Measurements from ENCODE around the gene MIEN1. TPM values are rescaled to one million over a fixed set of nuclear protein-coding genes. Genes with fewer than 3 reads are reported as not detected.

The MIEN1 gene
- total RNA-seq, 1 experiment from 2014 or later: 40.6 TPM

DNA sequence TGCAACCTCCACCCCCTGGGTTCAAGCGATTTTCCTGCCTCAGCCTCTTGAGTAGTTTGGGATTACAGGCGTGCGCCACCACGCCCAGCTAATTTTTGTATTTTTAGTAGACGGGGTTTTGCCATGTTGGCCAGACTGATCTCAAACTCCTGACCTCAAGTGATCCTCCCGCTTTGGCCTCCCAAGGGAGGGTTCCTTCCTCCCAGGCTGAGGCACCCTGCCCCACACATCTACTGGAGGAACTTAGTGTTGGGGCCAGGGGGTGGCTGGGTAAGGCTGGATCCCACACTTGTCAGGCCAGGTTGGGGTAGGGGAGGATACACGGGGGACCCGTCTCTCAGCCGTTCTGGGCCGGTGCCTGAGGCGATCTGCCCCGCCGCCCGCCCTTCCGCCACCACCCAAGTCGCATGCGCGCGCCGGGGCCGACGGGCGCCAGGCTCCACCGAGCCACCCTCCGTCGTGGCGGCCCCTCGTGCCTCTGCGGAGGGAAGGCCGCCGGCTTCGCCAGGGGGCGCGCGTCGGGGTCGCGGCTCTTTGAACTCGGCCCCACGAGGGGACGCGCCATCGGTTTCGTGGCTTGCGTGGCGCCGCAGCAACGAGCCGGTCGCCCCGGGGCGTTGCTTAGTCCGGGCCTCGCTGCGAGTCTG is 23.3 kb upstream of the MIEN1 start:
- peaks cover 62% of the 10 kb centered on the region for H3K4me1 Mint-ChIP-seq
- TF ChIP-seq ESRRA (CRISPR knock-in tag; IDR thresholded peaks at IDR 0.05; ENCODE audit: borderline replicate concordance) (no peak; the same call in 1 of the 2 replicates), SMAD3 (CRISPR knock-in tag; IDR thresholded peaks at IDR 0.05; ENCODE audit: borderline replicate concordance) (no peak), HMGA2 (CRISPR knock-in tag; IDR thresholded peaks at IDR 0.05) (no peak), MXD4 (CRISPR knock-in tag; IDR thresholded peaks at IDR 0.05; ENCODE audit: borderline replicate concordance) (no peak), FOXJ3 (CRISPR knock-in tag; IDR thresholded peaks at IDR 0.05; ENCODE audit: borderline replicate concordance) (no peak), FOXK1 (CRISPR knock-in tag; IDR thresholded peaks at IDR 0.05) (no peak), GRHL2 (CRISPR knock-in tag; IDR thresholded peaks at IDR 0.05; ENCODE audit: insufficient replicate concordance, severe bottlenecking) (no peak), TEAD1 (CRISPR knock-in tag; IDR thresholded peaks at IDR 0.05) (no peak), ZNF671 (CRISPR knock-in tag; IDR thresholded peaks at IDR 0.05) (no peak), NFATC4 (CRISPR knock-in tag; IDR thresholded peaks at IDR 0.05) (no peak), ZNF263 (CRISPR knock-in tag; IDR thresholded peaks at IDR 0.05; ENCODE audit: low read depth) (0 out of 2 replicates have a peak, but pooled peaks have one; percentile 31), ETV6 (CRISPR knock-in tag; IDR thresholded peaks at IDR 0.05) (peak; percentile 78; the same call in 1 of the 2 replicates), ZNF416 (CRISPR knock-in tag; IDR thresholded peaks at IDR 0.05) (no peak), RELA (CRISPR knock-in tag; IDR thresholded peaks at IDR 0.05; ENCODE audit: borderline replicate concordance) (peak; percentile 82; the same call in 1 of the 2 replicates), TP53 (CRISPR knock-in tag; IDR thresholded peaks at IDR 0.05) (0 out of 2 replicates have a peak, but pooled peaks have one; percentile 58), MYBL2 (CRISPR knock-in tag; IDR thresholded peaks at IDR 0.05) (peak; percentile 57; the same call in 1 of the 2 replicates)
- TF ChIP-seq, protein P1, sequence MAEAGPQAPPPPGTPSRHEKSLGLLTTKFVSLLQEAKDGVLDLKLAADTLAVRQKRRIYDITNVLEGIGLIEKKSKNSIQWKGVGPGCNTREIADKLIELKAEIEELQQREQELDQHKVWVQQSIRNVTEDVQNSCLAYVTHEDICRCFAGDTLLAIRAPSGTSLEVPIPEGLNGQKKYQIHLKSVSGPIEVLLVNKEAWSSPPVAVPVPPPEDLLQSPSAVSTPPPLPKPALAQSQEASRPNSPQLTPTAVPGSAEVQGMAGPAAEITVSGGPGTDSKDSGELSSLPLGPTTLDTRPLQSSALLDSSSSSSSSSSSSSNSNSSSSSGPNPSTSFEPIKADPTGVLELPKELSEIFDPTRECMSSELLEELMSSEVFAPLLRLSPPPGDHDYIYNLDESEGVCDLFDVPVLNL (CRISPR knock-in tag; IDR thresholded peaks at IDR 0.05; ENCODE audit: borderline replicate concordance, low read depth): no peak
- TF ChIP-seq, protein P2, sequence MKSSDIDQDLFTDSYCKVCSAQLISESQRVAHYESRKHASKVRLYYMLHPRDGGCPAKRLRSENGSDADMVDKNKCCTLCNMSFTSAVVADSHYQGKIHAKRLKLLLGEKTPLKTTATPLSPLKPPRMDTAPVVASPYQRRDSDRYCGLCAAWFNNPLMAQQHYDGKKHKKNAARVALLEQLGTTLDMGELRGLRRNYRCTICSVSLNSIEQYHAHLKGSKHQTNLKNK (CRISPR knock-in tag; IDR thresholded peaks at IDR 0.05): no peak
- TF ChIP-seq, protein P3, sequence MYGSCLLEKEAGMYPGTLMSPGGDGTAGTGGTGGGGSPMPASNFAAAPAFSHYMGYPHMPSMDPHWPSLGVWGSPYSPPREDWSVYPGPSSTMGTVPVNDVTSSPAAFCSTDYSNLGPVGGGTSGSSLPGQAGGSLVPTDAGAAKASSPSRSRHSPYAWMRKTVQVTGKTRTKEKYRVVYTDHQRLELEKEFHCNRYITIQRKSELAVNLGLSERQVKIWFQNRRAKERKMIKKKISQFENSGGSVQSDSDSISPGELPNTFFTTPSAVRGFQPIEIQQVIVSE (CRISPR knock-in tag; IDR thresholded peaks at IDR 0.05; ENCODE audit: borderline replicate concordance): no peak
- TF ChIP-seq, protein P4, sequence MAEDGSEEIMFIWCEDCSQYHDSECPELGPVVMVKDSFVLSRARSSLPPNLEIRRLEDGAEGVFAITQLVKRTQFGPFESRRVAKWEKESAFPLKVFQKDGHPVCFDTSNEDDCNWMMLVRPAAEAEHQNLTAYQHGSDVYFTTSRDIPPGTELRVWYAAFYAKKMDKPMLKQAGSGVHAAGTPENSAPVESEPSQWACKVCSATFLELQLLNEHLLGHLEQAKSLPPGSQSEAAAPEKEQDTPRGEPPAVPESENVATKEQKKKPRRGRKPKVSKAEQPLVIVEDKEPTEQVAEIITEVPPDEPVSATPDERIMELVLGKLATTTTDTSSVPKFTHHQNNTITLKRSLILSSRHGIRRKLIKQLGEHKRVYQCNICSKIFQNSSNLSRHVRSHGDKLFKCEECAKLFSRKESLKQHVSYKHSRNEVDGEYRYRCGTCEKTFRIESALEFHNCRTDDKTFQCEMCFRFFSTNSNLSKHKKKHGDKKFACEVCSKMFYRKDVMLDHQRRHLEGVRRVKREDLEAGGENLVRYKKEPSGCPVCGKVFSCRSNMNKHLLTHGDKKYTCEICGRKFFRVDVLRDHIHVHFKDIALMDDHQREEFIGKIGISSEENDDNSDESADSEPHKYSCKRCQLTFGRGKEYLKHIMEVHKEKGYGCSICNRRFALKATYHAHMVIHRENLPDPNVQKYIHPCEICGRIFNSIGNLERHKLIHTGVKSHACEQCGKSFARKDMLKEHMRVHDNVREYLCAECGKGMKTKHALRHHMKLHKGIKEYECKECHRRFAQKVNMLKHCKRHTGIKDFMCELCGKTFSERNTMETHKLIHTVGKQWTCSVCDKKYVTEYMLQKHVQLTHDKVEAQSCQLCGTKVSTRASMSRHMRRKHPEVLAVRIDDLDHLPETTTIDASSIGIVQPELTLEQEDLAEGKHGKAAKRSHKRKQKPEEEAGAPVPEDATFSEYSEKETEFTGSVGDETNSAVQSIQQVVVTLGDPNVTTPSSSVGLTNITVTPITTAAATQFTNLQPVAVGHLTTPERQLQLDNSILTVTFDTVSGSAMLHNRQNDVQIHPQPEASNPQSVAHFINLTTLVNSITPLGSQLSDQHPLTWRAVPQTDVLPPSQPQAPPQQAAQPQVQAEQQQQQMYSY (CRISPR knock-in tag; IDR thresholded peaks at IDR 0.05): no peak
- TF ChIP-seq, protein P5, sequence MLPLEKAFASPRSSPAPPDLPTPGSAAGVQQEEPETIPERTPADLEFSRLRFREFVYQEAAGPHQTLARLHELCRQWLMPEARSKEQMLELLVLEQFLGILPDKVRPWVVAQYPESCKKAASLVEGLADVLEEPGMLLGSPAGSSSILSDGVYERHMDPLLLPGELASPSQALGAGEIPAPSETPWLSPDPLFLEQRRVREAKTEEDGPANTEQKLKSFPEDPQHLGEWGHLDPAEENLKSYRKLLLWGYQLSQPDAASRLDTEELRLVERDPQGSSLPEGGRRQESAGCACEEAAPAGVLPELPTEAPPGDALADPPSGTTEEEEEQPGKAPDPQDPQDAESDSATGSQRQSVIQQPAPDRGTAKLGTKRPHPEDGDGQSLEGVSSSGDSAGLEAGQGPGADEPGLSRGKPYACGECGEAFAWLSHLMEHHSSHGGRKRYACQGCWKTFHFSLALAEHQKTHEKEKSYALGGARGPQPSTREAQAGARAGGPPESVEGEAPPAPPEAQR (CRISPR knock-in tag; IDR thresholded peaks at IDR 0.05): no peak
- TF ChIP-seq, protein P6, sequence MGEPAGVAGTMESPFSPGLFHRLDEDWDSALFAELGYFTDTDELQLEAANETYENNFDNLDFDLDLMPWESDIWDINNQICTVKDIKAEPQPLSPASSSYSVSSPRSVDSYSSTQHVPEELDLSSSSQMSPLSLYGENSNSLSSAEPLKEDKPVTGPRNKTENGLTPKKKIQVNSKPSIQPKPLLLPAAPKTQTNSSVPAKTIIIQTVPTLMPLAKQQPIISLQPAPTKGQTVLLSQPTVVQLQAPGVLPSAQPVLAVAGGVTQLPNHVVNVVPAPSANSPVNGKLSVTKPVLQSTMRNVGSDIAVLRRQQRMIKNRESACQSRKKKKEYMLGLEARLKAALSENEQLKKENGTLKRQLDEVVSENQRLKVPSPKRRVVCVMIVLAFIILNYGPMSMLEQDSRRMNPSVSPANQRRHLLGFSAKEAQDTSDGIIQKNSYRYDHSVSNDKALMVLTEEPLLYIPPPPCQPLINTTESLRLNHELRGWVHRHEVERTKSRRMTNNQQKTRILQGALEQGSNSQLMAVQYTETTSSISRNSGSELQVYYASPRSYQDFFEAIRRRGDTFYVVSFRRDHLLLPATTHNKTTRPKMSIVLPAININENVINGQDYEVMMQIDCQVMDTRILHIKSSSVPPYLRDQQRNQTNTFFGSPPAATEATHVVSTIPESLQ (CRISPR knock-in tag; IDR thresholded peaks at IDR 0.05): no peak
- TF ChIP-seq, protein P7, sequence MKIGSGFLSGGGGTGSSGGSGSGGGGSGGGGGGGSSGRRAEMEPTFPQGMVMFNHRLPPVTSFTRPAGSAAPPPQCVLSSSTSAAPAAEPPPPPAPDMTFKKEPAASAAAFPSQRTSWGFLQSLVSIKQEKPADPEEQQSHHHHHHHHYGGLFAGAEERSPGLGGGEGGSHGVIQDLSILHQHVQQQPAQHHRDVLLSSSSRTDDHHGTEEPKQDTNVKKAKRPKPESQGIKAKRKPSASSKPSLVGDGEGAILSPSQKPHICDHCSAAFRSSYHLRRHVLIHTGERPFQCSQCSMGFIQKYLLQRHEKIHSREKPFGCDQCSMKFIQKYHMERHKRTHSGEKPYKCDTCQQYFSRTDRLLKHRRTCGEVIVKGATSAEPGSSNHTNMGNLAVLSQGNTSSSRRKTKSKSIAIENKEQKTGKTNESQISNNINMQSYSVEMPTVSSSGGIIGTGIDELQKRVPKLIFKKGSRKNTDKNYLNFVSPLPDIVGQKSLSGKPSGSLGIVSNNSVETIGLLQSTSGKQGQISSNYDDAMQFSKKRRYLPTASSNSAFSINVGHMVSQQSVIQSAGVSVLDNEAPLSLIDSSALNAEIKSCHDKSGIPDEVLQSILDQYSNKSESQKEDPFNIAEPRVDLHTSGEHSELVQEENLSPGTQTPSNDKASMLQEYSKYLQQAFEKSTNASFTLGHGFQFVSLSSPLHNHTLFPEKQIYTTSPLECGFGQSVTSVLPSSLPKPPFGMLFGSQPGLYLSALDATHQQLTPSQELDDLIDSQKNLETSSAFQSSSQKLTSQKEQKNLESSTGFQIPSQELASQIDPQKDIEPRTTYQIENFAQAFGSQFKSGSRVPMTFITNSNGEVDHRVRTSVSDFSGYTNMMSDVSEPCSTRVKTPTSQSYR (CRISPR knock-in tag; IDR thresholded peaks at IDR 0.05): peak; percentile 72
- TF ChIP-seq, protein P8, sequence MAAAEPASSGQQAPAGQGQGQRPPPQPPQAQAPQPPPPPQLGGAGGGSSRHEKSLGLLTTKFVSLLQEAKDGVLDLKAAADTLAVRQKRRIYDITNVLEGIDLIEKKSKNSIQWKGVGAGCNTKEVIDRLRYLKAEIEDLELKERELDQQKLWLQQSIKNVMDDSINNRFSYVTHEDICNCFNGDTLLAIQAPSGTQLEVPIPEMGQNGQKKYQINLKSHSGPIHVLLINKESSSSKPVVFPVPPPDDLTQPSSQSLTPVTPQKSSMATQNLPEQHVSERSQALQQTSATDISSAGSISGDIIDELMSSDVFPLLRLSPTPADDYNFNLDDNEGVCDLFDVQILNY (CRISPR knock-in tag; IDR thresholded peaks at IDR 0.05): peak; percentile 61; the same call in 1 of the 2 replicates

More for the DNA sequence above, 23.3 kb upstream of the MIEN1 start:
- Mint-ChIP-seq H3K4me3 (peak overlapping the region; percentile 71), H3K36me3 (no peaks in the 10 kb centered on the region), H3K9me3 (no peaks in the 10 kb centered on the region), H3K27me3 (ENCODE audit: low read depth) (peaks cover 19% of the 10 kb centered on the region), H3K27ac (no peak overlapping the region)
- POLR2A ChIA-PET: interaction anchor here (3.1 kb wide), 1 partner anchor 14 kb away, joined by 10 read pairs; no protein-coding TSS in a partner anchor
- DNase-seq (ENCODE audit: low spot score): peak; percentile 51
- CTCF ChIA-PET: interaction anchor here (0.6 to 9.2 kb wide), 11 partner anchors 11 to 257 kb away, joined by 3 to 130 read pairs (median 3); partner anchors contain the start of genes MIEN1 and PNMT
- peak; percentile 22 for ATAC-seq

Data from WTC11 (cell line).